ENCODE data around the gene GNG2.

GNG2 gene

DNA sequence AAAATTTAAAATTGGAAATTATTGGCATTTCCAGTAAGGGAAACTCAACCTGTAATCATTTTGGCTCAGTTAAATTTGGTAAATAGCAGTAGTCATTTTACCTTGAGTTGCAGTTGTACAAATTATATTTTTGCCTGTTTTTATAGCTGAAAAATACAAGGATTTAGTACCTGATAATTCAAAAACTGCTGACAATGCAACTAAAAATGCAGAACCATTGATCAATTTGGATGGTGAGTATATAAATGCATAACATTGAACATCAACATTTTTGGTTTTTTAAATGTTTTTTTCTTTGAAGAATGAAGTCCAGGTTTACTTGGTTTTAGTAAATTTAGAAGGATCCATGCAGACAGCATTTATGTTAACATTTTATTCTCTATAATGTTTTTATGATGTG lies 137.9 kb downstream of the GNG2 start:
- H3K4me3 ChIP-seq (ENCODE audit: low read depth, low read length): no peak overlapping the region
- TF ChIP-seq, protein P1, sequence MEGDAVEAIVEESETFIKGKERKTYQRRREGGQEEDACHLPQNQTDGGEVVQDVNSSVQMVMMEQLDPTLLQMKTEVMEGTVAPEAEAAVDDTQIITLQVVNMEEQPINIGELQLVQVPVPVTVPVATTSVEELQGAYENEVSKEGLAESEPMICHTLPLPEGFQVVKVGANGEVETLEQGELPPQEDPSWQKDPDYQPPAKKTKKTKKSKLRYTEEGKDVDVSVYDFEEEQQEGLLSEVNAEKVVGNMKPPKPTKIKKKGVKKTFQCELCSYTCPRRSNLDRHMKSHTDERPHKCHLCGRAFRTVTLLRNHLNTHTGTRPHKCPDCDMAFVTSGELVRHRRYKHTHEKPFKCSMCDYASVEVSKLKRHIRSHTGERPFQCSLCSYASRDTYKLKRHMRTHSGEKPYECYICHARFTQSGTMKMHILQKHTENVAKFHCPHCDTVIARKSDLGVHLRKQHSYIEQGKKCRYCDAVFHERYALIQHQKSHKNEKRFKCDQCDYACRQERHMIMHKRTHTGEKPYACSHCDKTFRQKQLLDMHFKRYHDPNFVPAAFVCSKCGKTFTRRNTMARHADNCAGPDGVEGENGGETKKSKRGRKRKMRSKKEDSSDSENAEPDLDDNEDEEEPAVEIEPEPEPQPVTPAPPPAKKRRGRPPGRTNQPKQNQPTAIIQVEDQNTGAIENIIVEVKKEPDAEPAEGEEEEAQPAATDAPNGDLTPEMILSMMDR (IDR thresholded peaks at IDR 0.05; ENCODE audit: borderline replicate concordance, insufficient read depth, low read depth, low read length): no peak

DNA sequence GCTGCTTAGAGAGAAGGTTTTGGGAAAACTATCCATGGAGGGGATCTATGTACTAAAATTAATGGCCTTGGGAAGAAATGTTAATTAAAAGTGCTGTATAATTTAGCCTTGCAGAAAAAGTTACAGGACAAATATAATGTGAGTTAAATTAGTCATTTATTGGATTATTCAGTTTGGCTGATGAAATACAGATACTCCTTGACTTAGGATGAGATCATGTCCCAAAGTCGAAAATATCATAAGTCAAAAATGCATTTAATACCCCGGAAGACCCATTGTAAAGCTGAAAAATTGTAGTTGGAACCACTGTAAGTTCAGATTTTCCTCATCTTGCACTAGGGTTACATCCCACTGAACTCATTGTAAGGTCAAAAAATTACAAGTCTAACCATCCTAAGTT lies 138.7 kb downstream of the GNG2 start:
- no peak overlapping the region for H3K4me3 ChIP-seq (ENCODE audit: low read depth, low read length)

DNA sequence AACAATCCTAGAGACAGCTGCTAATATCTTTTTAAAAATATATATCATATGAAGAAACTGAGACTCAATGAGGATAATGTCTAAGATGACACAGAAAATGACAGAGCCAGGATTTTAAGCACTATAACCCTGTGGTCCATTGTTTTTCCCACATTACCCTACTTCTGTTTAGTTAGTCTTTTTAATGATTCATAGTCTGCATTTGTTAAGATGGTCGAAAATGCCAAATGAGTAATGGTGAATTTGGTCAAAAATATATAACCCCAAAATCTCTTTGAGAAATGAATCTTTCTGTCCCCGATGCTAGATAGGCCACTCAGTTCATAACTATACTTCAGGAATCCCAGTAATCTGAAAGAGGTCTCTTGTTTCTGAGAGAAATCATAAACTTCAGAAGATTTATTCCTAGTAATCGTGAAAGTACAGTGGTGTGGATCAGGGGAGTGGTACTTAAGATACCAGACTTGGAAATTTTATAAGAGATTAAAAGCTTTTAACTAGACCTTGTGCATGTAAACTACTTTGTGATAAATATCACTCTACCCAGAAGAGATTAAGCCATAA lies 139.7 kb downstream of the GNG2 start:
- no peak overlapping the region for H3K4me3 ChIP-seq (ENCODE audit: low read depth, low read length)
- TF ChIP-seq, protein P1 (IDR thresholded peaks at IDR 0.05; ENCODE audit: borderline replicate concordance, insufficient read depth, low read depth, low read length): no peak

More for the DNA sequence above, 138.7 kb downstream of the GNG2 start:
- TF ChIP-seq, protein P1 (IDR thresholded peaks at IDR 0.05; ENCODE audit: borderline replicate concordance, insufficient read depth, low read depth, low read length): no peak

DNA sequence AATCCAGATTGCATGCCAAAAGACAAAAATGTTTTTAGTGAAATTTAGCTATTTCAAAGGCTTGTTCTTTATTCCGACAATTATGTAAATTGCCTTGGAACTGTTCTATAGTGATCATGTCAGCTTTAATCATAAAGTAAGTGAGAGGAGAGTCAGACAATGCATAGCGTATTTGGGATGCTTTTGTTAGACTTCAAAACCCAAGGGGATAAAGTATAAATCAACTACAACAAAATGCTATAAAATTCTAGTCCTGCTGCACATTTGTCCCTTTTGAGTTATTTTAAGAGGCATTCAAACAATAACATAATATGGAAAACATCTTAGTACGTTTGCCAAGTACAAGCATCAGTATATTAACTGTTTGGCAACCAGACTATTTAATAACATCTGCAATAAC lies 140.3 kb downstream of the GNG2 start:
- TF ChIP-seq, protein P1 (IDR thresholded peaks at IDR 0.05; ENCODE audit: borderline replicate concordance, insufficient read depth, low read depth, low read length): no peak

DNA sequence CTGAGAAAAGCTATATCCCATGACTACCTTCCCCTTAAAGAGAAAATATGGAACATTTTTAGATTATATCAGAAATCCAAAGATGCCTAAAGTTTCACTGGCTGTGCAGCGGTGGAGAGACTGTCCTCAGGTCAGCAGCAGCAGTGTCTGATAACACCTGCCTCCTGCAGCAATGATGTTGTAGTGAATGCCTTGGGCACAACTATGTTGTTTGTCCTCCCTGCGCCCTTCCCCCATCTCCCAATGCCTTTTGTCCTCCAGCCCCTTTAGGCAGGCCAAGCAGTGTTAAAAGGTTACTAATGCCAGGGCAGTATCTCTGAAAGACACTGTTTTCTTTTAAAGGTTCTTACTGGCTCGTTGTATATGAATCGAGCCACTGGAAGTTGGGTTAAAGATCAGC lies 142.1 kb downstream of the GNG2 start:
- H3K4me3 ChIP-seq (ENCODE audit: low read depth, low read length): no peak overlapping the region
- TF ChIP-seq, protein P1 (IDR thresholded peaks at IDR 0.05; ENCODE audit: borderline replicate concordance, insufficient read depth, low read depth, low read length): no peak

More for the DNA sequence above, 140.3 kb downstream of the GNG2 start:
- H3K4me3 ChIP-seq (ENCODE audit: low read depth, low read length): no peak overlapping the region

DNA sequence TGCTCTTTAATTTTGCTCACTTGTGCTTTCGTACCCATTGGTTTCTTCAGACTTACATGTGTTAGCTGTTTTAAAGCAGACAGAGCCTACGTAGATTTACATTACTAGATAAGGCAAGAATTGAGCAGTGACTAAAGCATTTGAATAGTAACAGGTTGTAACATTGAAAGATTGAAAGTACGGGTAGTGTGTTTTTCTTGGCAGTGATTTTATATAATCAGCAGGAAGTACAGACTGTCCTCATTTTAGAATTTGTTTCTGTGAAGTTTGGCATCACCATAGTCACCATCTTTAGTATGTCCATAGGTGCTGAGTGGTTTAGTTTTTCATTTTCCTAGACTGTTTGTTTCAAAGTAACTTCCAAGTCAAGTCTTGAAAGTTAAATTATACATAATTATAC lies 142.9 kb downstream of the GNG2 start:
- no peak overlapping the region for H3K4me3 ChIP-seq (ENCODE audit: low read depth, low read length)
- TF ChIP-seq, protein P1 (IDR thresholded peaks at IDR 0.05; ENCODE audit: borderline replicate concordance, insufficient read depth, low read depth, low read length): no peak

DNA sequence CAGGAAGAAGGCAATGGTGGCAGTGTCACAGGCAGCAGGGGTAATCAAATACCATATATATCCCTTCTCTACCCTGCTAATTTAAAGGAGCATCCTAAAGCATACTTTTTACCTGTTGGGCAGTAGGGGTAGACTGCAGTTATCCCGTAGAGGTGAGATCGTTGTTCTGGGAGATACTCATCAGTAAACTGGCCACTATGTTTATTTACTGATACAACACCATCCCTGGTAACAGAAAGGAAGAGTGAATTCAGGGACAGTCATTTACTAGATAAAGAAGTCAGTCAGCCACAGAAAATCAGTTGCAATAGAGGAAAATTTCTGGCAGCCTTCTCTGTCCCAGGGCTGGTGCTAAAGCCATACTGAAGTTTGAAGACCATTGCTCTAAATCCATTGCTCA lies 145.2 kb downstream of the GNG2 start:
- H3K4me3 ChIP-seq (ENCODE audit: low read depth, low read length): no peak overlapping the region
- TF ChIP-seq, protein P1 (IDR thresholded peaks at IDR 0.05; ENCODE audit: borderline replicate concordance, insufficient read depth, low read depth, low read length): no peak

All from GM12875 (cell line).